GM12878 (cell line): ENCODE measurements around the gene BBLN. TPM values are rescaled to one million over a fixed set of nuclear protein-coding genes. Genes with fewer than 3 reads are reported as not detected.

Experiments
- ATAC-seq: fragments of 200-7000 bp; cut with Tn5 transposase; 3 replicates; pipeline ENCODE4 v1.9.1; 2020; ENCODE audit warnings: mild to moderate bottlenecking, moderate library complexity
- BruUV-seq: library from RNA; stranded (reverse); fragments of 400-500 nt; replicated peaks from 2 replicates; lab custom pipeline; 2021; lab: Mats Ljungman, UMichigan
- CTCF ChIA-PET: fragments of 300-600 bp; sonication (Branson Sonifier 250); formaldehyde crosslinking; extraction: SDS; loops from one replicate; lab custom pipeline; 2021; ENCODE audit warnings: inconsistent platforms; lab: Yijun Ruan, JAX
- POLR2A ChIA-PET: fragments of 350-600 bp; formaldehyde crosslinking; extraction: SDS; loops from one replicate; lab custom pipeline; 2021; ENCODE audit warnings: inconsistent platforms; lab: Charles Lee
- RAD21 ChIA-PET: fragments of 300-600 bp; sonication (Branson Sonifier 250); formaldehyde crosslinking; loops from one replicate; lab custom pipeline; 2023; ENCODE audit warnings: antibody characterized with exemption; ENCODE audit not compliant: unreplicated experiment; lab: Charles Lee
- SMC1A ChIA-PET: fragments of 300-600 bp; sonication (Branson Sonifier 250); formaldehyde crosslinking; loops from one replicate; lab custom pipeline; 2023; ENCODE audit not compliant: unreplicated experiment, uncharacterized antibody; lab: Charles Lee
- DNase-seq: peaks from one replicate; pipeline ENCODE4 v3.0.0-alpha.2; 2011; ENCODE audit warnings: low read depth, low spot score
- FAIRE-seq: peaks from 3 replicates; lab custom pipeline; 2011; peaks lifted over from hg19 to GRCh38; lab: Jason Lieb, UNC
- H2AFZ ChIP-seq: 2 replicates; pipeline ENCODE4 v1.6.0; 2011; ENCODE audit warnings: low read depth, low read length, control low read depth; ENCODE audit not compliant: control insufficient read depth
- H3K27ac ChIP-seq: 2 replicates; pipeline ENCODE4 v1.5.1; 2011; ENCODE audit warnings: control low read depth; ENCODE audit not compliant: control insufficient read depth, insufficient read depth
- H3K27me3 ChIP-seq, 2 experiments: replicated peaks in 1 of 2; 2 replicates each; pipeline versions ENCODE4 v1.6.0 to v1.6.1; 2011; ENCODE audit warnings: low read length in 1 of 2; ENCODE audit not compliant: control insufficient read depth in 2 of 2, insufficient read depth in 2 of 2
- H3K36me3 ChIP-seq, 2 experiments: 2 replicates each; pipeline ENCODE4 v1.5.1; 2011; ENCODE audit warnings: low read length in 1 of 2; ENCODE audit not compliant: control insufficient read depth in 2 of 2, insufficient read depth in 2 of 2
- H3K4me1 ChIP-seq: 2 replicates; pipeline ENCODE4 v1.6.1; 2011; ENCODE audit warnings: mild to moderate bottlenecking, low read length, moderate library complexity, mixed read lengths; ENCODE audit not compliant: control insufficient read depth, insufficient read depth
- H3K4me2 ChIP-seq: 2 replicates; pipeline ENCODE4 v1.6.0; 2011; ENCODE audit warnings: control low read depth; ENCODE audit not compliant: control insufficient read depth, insufficient read depth
- H3K4me3 ChIP-seq: fragments of 200-600 bp; sonication (generic); 2 replicates; pipeline ENCODE4 v1.5.1; 2016
- H3K79me2 ChIP-seq: 2 replicates; pipeline ENCODE4 v1.6.0; 2011; ENCODE audit warnings: low read length; ENCODE audit not compliant: control insufficient read depth, insufficient read depth
- H3K9ac ChIP-seq: 2 replicates; pipeline ENCODE4 v1.8.0; 2011; ENCODE audit warnings: low read length, control low read depth, mixed read lengths; ENCODE audit not compliant: control insufficient read depth, insufficient read depth
- H3K9me3 ChIP-seq: replicated peaks from 3 replicates; pipeline ENCODE4 v1.5.1; 2011; ENCODE audit warnings: mild to moderate bottlenecking, low read length; ENCODE audit not compliant: control insufficient read depth, insufficient read depth
- H4K20me1 ChIP-seq: 2 replicates; pipeline ENCODE4 v1.6.0; 2011; ENCODE audit not compliant: control insufficient read depth, insufficient read depth
- BRCA1 ChIP-seq: IDR thresholded peaks from 2 replicates; pipeline ENCODE4 v1.6.1; 2011; ENCODE audit warnings: low read depth, low read length, improper control_type of control experiment
- CUX1 ChIP-seq: IDR thresholded peaks from 2 replicates; pipeline ENCODE4 v1.6.1; 2012; ENCODE audit warnings: improper control_type of control experiment, low read depth, low read length; ENCODE audit not compliant: insufficient replicate concordance
- EED ChIP-seq: sonication (generic); IDR thresholded peaks from 2 replicates; pipeline ENCODE4 v1.6.1; 2016; ENCODE audit warnings: antibody characterized with exemption, low read depth
- ESRRA ChIP-seq: IDR thresholded peaks from 2 replicates; pipeline ENCODE4 v1.6.1; 2012; ENCODE audit warnings: mild to moderate bottlenecking, low read length, improper control_type of control experiment
- FOXM1 ChIP-seq: IDR thresholded peaks from 2 replicates; pipeline ENCODE4 v1.6.1; 2012; ENCODE audit warnings: low read depth, mild to moderate bottlenecking, inconsistent platforms, low read length, moderate library complexity
- IRF3 ChIP-seq: fragments of 450-650 bp; IDR thresholded peaks from 2 replicates; pipeline ENCODE4 v1.6.1; 2014; ENCODE audit warnings: mild to moderate bottlenecking
- LARP7 ChIP-seq: fragments of 450-650 bp; IDR thresholded peaks from 2 replicates; pipeline ENCODE4 v1.6.1; 2017; ENCODE audit warnings: mild to moderate bottlenecking
- NFYB ChIP-seq: IDR thresholded peaks from 2 replicates; pipeline ENCODE4 v1.6.1; 2011; ENCODE audit warnings: low read depth, mild to moderate bottlenecking, low read length, improper control_type of control experiment, moderate library complexity; ENCODE audit not compliant: insufficient read depth
- RAD21 ChIP-seq: IDR thresholded peaks from 2 replicates; pipeline ENCODE4 v1.6.1; 2011; ENCODE audit warnings: mild to moderate bottlenecking, low read depth, low read length, moderate library complexity; ENCODE audit not compliant: insufficient read depth
- RELA ChIP-seq: fragments of 450-650 bp; IDR thresholded peaks from 2 replicates; pipeline ENCODE4 v1.8.0; 2014; ENCODE audit warnings: borderline replicate concordance; ENCODE audit not compliant: partially characterized antibody
- WRNIP1 ChIP-seq: IDR thresholded peaks from 2 replicates; pipeline ENCODE4 v1.6.1; 2011; ENCODE audit warnings: low read depth, low read length, improper control_type of control experiment, borderline replicate concordance
- YBX1 ChIP-seq: fragments of 450-650 bp; IDR thresholded peaks from 2 replicates; pipeline ENCODE4 v1.6.1; 2016; ENCODE audit warnings: antibody characterized with exemption
- ZNF687 ChIP-seq: fragments of 450-650 bp; IDR thresholded peaks from 2 replicates; pipeline ENCODE4 v1.6.1; 2017; ENCODE audit warnings: mild to moderate bottlenecking, moderate library complexity
- WGBS: methylation state at CpG from one replicate; pipeline ENCODE4 v1.1.6; 2016; ENCODE audit warnings: low lambda C conversion rate; ENCODE audit not compliant: insufficient replicate concordance, insufficient coverage; ENCODE audit errors: missing lambda C conversion rate; 5-methylcytosine and 5-hydroxymethylcytosine counted together
- in situ Hi-C: fragments of 300-500 bp; cut with MboI; formaldehyde crosslinking; loops from 9 replicates; pipeline ENCODE4 v1.14.3; 2018; ENCODE audit warnings: mixed read lengths
- intact Hi-C: fragments of 100-400 bp; cut with micrococcal nuclease; formaldehyde crosslinking; loops from one replicate; pipeline ENCODE4 v1.14.2; 2022; ENCODE audit not compliant: unreplicated experiment
- polyA plus RNA-seq, 11 experiments: library from polyadenylated mRNA; depleted of rRNA in 4 of 11; unstranded in 6 of 11; stranded (reverse) in 5 of 11; fragments of >200 nt; fragmentation: Nextera tagmentation in 4 of 11; fragmentation: Illumina TruSeq in 1 of 11; extraction: Ambion mirVana in 4 of 11; extraction: Trizol in 1 of 11; gene quantifications; 1 replicate in 1 of 11; 2 replicates in 10 of 11; pipeline versions ENCODE4 v1.2.1 to v1.2.3, GENCODE V29; 2011 to 2016; ENCODE audit warnings: inconsistent platforms in 2 of 11, missing spikeins in 2 of 11, low read depth in 1 of 11
- total RNA-seq, 4 experiments: library from RNA; depleted of rRNA in 3 of 4; stranded (reverse); fragments of >200 nt in 3 of 4; fragmentation: Illumina TruSeq in 1 of 4; extraction: Trizol in 1 of 4; gene quantifications; 2 replicates each; pipeline versions ENCODE4 v1.2.1 to v1.2.3, GENCODE V29; 2013 to 2021

Gene BBLN
- total and polyA plus RNA-seq, 10 of the 15 experiments (the other 5 are each of a cell fraction or from before 2014, with no cell fraction given) = 3.8 to 194 (median 66.2) TPM

GRCh38 chr9:128188209-128188608 lies 28.1 kb downstream of the BBLN start:
- CTCF ChIA-PET = interaction anchor here (0.8 to 1.1 kb wide), 2 partner anchors 63 to 71 kb away, joined by 4 to 5 read pairs; no protein-coding TSS in a partner anchor
- no peak for ATAC-seq
- Histone ChIP-seq H4K20me1 (no peaks in the 10 kb centered on the region), H3K27me3 (no peaks in the 10 kb centered on the region), H3K4me2 (no peak overlapping the region), H3K4me3 (no peak overlapping the region), H3K79me2 (peaks cover 3% of the 10 kb centered on the region; the same call in 1 of the 2 replicates), H3K9me3 (no peaks in the 10 kb centered on the region), H3K36me3 (no peaks in the 10 kb centered on the region; a peak in 1 of 4 replicates), H3K9ac (no peak overlapping the region), H3K4me1 (peaks cover 8% of the 10 kb centered on the region), H2AFZ (no peak overlapping the region), H3K27ac (no peak overlapping the region)
- SMC1A ChIA-PET = interaction anchor here (0.6 kb wide), 1 partner anchor 20 kb away, joined by 5 read pairs; no protein-coding TSS in a partner anchor
- BruUV-seq = no TSS peak
- POLR2A ChIA-PET = no interaction called here
- intact Hi-C loops = no loop called here
- RAD21 ChIA-PET = interaction anchor here (0.6 kb wide), 1 partner anchor 290 kb away, joined by 6 read pairs; no protein-coding TSS in a partner anchor
- DNase-seq = no peak
- in situ Hi-C loops = no loop called here
- no peak for FAIRE-seq
- WGBS = 45% methylated on average over 1 of the region's 1 CpG
- TF ChIP-seq WRNIP1 = no peak
- TF ChIP-seq NFYB = no peak
- no peak for TF ChIP-seq FOXM1
- TF ChIP-seq YBX1 = no peak
- TF ChIP-seq IRF3 = no peak
- TF ChIP-seq BRCA1 = no peak
- TF ChIP-seq CUX1 = no peak
- TF ChIP-seq LARP7 = no peak
- no peak for TF ChIP-seq ESRRA
- TF ChIP-seq RELA = no peak
- TF ChIP-seq ZNF687 = no peak
- no peak for TF ChIP-seq EED
- TF ChIP-seq RAD21 = no peak
